ENCODE results near the gene CDH13.
A peak's percentile ranks its signal among the peaks of the same experiment; 100 is the strongest.
"Not testable (repeated sequence)": the region's sequence is repeated elsewhere in the genome, so short reads cannot be mapped to it uniquely, and the experiment has no call there.

CDH13 gene

DNA sequence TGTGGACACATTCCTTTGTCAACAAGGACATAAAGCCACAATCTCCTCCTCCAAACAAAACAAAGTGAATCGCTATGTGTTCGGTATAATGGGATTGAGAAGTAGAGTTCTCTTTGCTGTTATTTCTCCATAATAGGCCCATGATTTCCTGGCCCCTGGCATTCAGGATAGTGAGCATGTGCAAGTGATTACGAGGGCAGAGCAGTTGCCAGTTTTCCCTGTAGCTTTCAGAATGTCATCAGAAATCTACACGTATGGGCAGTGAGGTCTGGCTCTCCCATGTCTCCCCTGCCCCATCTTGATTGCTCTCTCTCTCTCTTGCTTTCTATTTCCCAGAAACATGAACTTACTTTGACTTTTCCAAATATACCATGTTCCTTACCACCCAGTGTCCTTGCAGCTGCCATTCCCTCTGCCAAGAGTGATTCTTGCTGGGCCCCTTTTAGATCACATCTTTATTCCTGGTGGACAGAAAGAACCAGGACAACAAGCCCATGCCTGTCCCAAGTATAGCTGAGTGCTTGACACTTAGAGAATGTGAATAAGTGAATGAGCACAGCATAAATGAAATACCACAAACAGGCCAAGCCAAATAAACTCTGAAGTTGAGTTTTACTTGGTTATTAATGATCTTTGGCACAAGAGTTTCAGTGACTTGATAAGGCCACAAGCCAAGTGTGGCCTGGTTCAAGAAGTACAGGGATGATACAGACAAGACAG, 273.1 kb downstream of the CDH13 start:
- DNase-seq, result no peak

- DNase-seq, result no peak
These were observed 273.8 kb downstream of the CDH13 start for GRCh38 chr16:82900559-82900958.

DNA sequence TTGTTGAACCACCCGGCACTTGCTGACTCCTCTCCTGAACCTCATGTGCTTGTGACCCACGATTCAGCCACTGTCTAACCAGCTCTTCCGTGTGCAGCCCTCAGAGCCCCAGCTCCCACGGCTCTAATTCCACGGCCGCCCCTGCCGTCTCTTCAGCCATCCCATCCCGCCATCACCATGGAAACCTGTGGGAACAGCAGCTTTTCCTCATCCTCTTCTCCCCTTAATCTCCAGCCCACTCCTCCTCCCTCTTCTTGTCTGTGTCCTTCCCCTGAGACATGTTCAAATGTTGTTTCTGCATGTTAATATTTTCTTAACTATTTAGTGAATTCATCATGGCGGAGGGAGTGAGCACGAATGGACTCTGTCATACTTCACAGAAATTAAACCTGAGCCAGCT, 285.2 kb downstream of the CDH13 start:
- DNase-seq, result no peak

DNA sequence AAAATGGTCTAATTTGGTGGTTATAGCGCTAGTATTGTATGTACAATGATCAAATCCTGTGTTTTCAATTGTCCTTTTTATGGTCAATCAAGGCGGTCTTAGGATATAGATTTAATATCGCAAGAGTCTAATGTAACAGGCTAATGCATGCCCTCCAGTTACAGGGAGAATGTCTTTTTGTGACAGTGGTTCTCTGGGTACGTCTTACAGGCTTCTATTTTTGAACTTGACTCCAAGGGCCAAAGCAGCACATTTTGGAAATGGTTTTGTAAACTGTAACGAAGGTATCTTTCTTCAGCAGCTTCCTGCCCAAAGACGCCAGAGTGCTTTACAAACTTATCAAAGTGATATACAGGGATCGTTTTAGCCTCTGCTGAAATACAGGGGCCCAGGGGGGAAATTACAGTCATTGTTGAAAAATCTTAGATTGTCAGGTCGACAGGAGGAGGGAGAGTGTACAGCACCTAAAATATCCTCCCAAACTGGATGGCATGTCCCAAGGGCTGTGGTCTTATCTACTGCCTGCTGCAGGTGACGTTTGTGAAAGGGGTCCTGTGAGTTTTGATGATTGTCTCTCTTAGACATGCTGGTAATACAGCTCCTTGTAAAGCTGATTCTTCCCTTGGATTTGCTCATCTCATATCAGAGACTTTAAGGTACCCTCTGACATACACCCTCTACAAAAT, 288.5 kb downstream of the CDH13 start:
- DNase-seq, result no peak

DNA sequence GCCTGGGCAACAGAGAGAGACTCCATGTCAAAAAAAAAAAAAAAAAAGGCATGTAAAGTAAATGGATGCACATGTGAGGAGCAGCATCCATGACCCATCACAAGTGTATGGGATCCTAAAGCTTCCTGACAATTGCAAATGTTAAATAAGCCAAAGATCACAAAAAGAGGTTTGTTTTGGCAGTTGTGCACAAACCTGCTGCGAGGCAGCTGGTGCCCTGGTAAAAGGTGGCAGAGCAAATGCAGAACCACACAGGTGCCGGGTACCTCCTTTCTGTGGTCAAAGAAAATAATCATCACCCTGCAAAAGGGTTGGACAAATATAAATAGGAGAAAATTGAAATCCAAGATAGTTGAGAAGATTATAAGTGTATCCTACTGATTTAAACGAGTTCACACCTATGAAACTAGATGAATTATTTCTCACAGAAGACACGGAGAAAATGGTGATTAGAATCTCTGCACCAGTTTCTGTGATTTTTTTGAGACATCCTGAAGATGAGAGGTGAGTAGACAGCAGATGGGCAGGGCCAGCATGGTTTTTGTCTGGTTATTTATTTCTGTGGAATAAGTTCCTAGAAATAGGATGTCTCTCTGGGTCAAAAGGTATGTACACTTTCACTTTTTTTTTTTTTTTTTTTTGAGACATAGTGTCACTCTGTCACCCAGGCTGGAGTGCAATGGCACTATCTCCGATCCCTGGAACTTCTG, 291.3 kb downstream of the CDH13 start:
- no peak for DNase-seq

GRCh38 chr16:82924075-82924854, 297.5 kb downstream of the CDH13 start:
- DNase-seq, result peak; percentile 6

DNA sequence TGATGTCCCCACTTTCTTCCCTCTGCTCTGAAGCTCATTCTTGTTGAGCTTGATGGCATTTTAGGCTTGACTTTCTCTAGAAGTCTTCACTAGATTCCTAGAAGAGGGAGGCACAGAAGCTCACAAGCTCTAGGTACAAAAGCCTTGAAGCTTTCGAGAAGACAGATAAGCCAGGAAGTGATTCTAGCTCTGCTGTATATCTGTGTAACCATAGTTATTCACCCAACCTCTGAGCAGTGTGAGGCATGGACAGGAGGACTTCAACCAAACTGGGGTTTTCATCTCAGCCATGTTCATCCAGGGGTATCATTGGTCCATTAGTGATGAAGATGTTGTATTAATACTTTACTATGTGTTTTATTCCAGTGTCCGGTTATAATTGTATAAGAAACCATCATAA, 299.7 kb downstream of the CDH13 start:
- no peak for DNase-seq

DNA sequence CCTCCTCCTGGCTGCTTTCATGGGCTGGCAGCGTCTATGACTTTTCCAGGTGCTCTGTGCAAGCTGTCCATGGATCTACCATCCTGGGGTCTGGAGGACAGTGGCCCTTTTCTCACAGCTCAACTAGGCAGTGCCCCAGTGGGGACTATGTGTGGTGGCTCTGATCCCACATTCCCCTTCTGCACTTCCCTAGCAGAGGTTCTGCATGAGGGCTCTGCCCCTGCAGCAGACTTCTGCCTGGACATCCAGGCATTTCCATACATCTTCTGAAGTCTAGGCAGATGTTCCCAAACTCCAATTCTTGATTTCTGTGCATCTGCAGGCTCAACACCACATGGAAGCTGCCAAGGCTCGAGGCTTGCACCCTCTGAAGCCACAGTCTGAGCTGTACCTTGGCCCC, 307.2 kb downstream of the CDH13 start:
- DNase-seq, result not testable (repeated sequence)

- no peak for DNase-seq
These were observed 309.0 kb downstream of the CDH13 start for GRCh38 chr16:82935766-82936165.

DNA sequence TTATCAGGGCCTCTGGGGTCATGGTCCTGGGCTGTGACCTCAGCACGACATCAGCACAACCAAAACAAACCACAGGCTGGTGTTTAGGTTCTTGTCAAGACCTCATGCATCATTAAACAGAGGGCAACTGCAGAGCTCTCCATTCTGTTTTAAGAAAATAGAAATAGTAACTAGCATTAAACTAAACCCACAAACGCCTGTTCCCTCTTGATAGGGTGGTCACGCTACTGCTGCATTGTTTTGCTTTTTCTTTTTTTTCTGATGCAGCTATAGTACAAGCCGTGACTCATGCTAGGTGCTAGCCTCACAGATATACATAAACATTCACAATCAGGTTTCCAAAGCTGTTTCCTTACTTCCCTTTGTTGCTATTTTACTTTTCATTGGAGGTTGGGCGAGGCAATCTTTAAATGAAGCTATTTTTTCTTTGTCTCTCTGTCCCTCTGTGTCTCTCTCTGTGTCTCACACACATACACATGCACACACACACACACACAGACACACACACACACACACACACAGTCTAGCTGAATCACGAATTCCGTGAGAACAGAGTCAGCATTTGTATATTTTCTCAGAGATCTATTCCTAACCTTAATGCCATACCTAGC, 310.3 kb downstream of the CDH13 start:
- no peak for DNase-seq

GRCh38 chr16:82937926-82938520, 311.3 kb downstream of the CDH13 start:
- no peak for DNase-seq

DNA sequence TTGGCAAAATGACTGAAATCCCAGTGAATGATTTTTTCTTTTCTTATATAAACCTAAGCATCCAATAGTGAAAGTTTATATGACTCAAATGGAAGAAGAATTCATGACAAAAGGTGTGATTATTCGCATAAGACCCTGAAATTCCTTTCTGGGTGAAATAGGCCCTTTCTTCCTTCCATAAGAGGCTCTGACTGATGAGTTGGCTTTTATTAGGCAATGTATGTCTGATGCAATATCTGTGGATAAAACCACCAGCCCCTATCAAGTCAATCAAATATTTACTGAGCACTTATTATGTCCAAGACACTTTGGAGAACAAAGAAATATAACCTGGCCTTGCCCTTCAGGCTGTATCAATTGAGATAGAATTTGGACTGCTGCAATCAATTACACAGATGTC, 316.6 kb downstream of the CDH13 start:
- DNase-seq, result no peak

- no peak for DNase-seq
These were observed 318.8 kb downstream of the CDH13 start for GRCh38 chr16:82945420-82946101.

DNA sequence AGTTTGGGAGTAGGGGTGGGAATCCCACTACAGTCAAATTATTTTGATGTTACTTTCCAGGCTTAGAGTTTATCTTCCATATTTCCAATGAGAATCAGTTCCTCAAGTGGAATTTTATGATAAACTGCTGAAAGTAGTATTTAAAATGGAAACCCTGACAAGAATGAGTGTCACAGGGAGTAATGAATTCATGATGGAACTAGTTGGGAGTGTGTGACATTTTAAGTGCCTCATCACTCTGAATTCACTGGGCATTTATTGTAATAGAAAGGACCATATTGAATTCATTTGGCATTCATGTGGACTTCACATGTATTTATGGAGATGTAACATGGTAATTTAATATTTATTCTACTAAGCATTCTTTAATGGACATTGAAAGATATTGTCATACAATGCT, 320.9 kb downstream of the CDH13 start:
- DNase-seq, result no peak

- DNase-seq, result no peak
These were observed 322.2 kb downstream of the CDH13 start for GRCh38 chr16:82949016-82949415.

- DNase-seq, result no peak
These were observed 326.7 kb downstream of the CDH13 start for GRCh38 chr16:82953517-82953916.

GRCh38 chr16:82954224-82954929, 327.6 kb downstream of the CDH13 start:
- DNase-seq, result no peak

DNA sequence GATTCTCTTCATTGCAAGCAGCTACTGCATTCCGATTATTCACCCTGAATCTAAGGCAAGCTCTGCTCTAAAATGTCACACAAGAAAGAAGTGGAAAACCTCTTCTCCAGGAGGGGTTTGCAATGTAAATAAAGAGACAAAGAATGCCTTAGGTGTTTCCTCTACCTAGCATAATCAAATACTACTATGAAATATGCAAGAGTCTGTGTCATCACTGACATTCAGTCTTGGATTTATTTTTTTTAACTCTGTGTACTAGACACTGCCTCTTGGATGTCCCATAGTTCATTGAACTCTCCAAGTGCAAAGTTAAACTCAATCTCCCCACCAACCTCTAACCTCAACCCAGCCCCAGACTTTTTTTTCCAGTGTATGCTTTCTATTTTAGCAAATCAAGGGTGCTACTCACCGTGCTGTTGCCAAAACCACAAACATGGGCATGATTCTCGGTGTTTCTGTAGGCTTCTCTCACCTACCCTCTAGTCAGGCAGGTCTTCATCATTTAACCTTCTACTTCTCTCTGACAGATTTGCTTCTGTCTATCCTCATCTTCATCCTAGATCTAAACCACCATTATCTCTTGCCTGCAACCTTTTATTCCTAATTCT, 329.1 kb downstream of the CDH13 start:
- no peak for DNase-seq

DNA sequence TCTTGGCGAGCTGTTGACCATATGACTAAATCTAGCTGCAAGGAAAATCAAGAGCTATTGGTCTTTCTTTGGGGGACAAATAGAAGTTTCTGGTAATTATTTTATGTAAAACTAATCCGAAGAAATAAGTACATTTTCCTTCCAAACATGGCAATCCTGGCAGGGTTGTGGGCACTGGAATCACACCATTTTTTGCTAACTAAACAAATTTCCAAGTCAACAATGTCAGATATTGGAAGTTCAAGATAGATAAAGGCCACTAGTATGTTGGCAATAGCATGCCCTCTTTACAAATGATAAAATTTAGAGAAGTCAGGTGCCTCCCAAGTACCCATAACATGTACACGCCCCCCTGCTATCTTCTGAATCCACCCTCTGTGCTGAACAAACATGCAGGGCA, 330.4 kb downstream of the CDH13 start:
- DNase-seq, result no peak

DNA sequence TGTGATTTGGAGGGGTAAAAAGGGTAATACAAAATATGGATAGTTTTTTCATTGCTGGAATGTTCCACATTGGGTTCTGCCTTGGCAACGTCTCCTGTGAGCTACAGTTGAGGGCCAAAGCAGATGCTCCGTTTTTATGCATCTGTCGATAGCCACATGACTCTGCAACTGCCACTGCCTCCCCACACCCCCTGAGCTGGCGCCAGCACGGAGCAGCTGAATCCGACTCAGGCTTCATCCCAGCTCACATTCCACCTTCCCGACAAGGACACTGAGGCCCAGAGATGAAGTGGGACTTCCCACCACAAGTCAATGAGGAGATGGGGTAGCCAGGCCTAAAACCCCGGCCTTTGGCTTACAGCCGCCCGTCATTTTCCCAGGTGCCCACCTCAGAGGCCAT, 334.1 kb downstream of the CDH13 start:
- no peak for DNase-seq

GRCh38 chr16:82963653-82964052, 336.9 kb downstream of the CDH13 start:
- DNase-seq, result no peak

All from NCI-H774 (cell line).